EL (cell line): ENCODE measurements around the gene CNTNAP2.

Source experiments
- DNase-seq: peaks from one replicate; pipeline ENCODE4 v3.0.0-alpha.2; 2016

The CNTNAP2 gene

DNA sequence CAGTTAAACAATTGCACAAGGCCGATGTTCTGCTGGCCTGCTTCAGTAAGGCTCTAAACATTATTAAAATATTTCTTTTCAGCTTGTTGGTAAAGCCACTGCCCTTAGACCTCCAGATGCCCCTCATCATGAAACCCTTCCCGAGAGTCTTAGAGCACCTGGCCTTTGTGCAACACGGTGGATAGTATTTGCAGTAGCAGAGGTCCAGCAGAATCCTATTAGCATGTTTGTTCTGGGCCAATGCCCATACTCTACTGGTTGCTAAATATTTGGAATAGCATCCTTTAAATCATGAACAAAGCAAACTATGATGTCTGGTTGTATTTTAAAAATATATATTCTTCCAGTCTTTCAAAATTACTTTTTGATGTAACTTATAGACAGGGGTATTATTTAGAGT lies 584.6 kb downstream of the CNTNAP2 start:
- DNase-seq = no peak

DNA sequence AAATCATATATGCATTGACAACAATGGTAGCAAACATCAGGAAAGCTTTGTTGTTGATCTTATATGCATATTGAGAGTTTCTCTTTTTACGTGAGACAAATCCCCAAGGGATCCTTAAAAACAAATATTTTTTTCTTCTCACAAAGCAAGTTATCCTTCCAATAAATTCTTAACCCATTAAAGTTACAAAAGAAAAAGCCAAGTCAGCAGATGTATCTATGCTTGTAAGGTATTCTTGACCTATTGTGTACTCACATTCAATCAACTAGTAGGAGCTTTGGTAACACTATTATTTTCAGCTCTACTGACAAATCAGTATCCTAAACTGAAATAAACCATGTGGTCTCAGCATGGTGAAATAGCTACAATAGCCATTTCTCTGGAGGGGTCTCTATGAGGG lies 586.3 kb downstream of the CNTNAP2 start:
- DNase-seq = no peak

DNA sequence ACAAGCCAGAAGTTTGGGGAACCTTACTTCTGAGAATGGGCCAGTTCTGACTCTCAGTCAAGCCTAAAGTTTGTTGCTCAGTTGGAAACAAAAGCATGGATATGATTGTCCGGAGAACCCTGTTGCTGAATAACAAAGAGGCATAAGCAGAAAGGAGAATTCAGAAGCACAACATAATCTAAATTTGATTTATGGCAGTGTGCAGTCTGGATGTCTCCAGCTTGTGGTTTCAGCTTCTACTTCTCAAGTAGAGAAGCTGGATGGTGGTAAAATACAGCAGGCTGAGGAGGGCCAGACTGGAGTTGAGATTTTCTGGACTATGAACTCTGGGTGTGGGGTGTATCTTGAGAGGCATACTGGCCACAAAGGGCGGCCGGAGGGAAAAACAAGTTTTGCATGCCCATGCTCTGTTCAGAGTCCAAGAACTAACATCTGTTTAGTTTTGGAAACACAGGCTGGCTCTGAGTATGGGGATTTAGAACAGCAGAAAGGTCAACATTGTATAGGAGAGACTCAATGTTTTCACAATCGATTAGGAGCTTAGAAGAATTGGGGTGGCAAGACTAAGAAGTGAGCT lies 592.9 kb downstream of the CNTNAP2 start:
- no peak for DNase-seq

DNA sequence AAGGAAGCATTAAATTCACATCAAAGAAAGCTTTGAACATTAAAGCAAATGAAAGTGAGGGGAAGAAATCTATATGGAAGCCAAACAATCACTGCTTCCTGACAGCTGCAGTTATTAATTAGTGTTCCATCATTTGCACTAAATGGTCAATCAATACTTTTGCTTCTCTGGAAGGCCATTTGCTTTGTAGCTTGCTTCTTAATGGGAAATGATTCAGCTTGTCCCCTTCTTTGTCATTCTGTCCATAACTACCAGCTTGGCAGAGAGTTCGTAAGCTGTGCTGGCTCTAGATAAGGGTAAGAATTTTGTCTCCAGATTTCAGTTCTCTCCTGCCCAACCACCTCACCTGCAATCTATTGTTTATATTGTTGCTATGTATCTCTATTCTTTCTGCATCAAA lies 596.6 kb downstream of the CNTNAP2 start:
- no peak for DNase-seq

DNA sequence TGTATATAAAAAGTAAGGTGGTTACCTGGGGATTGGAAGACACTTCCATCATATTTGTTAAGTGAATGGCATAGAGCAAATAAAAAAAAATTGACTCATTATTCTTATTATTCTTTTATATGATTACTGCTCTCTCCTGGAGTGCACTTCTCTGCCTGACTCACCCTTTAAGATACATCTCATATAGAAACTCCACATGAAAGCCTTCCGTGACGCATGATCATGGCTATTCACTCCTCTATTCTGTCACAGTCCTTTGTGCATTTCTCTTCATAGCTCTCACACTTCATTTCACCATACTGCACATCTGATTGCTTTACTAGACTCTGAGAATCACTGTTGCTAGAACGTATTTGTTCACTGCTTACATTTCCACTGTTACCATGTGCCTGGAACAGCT lies 597.3 kb downstream of the CNTNAP2 start:
- no peak for DNase-seq

DNA sequence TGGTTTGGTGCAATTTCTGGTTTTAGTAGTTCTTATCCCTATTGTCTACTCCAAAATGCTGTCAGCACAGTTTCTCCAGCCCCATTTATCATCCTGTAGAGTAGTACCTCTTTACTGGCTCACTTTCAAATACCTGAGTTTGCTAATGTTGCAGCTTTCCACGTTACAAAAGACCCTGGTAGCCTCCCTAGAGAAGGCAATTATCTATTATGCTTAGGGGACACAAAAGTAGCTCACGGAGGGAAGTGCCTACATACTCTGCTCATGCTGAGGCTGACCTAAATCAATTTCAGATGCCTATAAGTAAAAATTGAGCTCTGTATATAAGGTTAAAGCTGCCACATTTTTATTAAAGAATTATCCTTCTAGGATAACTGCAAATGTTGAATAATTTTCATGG lies 603.6 kb downstream of the CNTNAP2 start:
- no peak for DNase-seq

DNA sequence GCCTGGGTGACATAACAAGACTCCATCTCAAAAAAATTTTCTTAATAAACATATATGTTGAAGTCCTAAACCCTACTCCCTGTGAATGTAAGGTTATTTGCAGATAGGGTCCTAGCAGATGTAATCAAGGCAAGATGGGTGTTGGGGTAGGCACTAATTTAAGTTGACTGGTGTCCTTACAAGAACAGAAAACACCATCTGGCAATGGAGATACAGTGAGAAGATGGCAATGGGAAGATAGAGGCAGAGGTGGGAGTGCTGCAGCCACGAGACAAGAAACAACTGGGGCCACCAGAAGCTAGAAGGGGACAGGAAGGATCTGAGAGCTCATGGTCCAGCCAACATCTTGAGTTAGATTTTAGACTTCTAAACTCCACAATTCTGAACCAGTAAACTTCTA lies 606.4 kb downstream of the CNTNAP2 start:
- DNase-seq = no peak

DNA sequence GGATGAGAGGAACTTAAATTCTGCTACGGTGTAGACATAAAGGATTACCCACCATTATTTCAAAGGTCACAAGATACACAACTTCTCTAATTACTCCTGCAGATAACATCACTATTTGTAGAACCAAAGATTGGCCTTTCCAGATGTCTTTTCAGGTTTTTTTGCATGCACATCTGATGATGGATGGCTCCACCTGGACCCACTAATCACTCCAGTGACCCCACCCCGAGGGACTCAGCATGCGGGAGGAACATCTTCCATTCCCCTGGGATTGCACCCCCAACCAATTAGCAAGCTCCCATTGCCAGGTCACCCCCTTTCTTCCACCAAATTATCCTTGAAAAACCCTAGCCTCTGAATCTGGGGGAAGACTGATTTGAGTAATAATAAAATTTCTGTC lies 608.9 kb downstream of the CNTNAP2 start:
- no peak for DNase-seq

DNA sequence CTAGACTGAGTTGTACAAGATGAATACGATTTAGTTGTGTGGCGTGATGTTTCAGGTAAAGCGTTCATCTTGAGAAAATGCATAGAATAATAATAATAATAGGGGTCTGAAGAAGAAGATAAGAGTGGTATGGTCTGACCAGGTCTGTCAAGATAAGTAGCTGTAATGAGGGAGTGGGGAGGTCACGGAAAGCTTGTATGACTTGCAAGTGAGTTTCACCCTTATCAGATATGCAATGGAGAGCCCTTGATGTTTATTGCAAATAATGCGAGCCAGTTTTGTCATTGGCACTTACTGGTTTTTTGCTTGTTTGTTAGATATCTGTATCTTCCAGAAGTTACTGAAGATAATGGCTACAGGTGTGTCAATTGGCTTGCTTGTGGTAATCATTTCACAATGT lies 611.5 kb downstream of the CNTNAP2 start:
- DNase-seq = no peak

DNA sequence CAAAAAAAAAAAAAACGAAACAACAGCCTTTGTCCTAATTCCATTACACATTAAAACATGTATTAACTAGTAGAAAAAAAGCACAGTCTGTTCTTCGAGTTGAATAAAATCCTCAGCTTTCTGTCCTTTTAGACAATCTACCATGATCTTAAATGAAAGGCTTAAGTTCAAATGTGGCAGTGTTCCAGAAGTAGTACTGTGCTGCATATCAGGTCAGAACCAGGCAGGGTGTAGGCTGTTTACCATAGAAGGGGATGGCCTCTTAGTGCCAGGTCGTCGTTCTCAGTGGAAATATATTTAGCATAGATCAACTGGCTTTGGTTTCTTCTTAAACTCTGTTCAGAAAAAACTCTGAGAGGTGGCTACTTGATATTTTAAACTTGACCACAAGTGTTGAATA lies 612.0 kb downstream of the CNTNAP2 start:
- no peak for DNase-seq

DNA sequence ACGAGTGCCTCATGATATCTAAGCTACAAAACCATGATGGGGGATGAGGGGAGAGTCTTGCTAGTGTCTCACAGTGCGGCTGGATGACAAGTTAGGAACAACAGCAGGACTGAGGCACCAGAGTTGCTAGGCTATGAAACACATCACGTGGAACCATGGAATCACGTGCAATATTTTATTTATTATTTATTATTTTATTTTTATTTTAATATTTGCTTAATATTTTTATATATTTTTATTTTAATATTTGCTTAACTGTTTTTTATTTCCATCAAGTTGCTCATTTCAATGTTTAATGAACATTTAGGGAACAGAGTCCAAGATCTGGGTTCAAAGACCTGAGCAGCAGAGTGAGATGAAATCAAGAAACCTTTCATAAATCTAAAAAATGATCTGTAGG lies 614.6 kb downstream of the CNTNAP2 start:
- DNase-seq = no peak

DNA sequence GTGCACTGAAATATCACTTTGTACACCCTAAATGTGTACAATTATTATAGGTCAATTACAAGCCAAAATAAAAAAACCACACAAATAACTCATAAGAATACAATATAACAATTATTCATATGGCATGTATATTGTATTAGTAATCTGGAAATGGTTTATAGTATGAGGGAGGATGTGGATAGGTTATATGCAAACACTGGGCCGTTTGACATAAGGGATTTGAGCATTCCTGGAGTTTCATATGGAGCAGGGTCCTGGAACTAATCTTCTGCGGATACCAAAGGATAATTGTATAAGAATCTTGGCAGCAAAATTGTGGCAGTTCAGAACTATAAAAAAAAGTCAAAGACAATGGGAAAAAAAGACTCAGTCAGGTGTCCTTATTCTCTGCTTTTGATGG lies 619.4 kb downstream of the CNTNAP2 start:
- no peak for DNase-seq

DNA sequence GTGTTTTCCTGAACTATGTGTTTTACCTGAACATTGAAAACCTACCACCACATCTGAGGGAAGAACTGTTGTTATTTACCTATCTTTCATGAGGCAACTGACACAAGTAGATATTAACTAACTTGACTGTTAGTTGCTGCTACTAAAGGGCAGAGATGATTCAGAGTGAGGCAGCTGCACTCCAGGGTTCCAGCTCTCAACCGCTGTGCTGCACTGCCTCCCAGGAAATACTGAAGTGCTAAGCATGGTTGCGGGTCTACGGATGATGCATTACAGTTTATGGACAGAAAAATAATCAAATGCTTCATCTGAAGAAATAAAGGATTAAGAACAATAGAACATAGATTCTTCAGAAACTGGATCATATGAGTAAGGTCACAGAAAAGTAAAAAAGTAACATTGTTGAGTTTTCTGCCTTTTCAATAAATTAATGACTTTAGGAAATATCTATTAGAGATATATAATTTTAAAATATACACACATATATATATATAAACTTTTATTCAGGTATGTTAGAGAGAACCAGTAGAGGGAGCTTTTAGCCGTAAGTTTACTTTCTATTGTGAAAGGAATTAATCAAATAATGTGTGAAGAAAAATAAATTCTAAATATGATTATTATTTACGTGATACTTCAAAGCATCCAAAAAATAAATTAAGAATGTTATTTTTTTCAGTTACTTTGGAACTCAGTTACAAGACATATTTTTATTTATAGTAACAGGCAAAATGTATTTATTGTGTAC lies 620.0 kb downstream of the CNTNAP2 start:
- DNase-seq = no peak

DNA sequence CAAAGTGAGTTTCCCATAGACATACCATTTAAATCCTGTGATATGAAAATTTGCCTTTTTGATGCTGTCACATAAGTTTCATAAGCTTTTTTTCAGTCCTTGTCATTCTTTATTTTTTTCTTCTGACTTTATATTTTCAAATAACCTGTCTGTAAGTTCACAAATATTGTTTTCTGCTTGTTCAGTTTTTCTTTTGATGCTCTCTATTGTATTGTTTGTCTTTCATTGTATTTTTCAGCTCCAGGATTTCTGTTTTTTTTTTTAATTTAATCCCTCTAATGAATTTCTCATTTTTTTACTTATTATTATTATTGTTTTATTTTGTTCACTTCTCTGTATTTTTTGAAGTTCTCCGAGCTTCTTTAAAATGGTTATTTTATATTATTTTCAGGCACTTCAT lies 623.4 kb downstream of the CNTNAP2 start:
- DNase-seq = no peak

DNA sequence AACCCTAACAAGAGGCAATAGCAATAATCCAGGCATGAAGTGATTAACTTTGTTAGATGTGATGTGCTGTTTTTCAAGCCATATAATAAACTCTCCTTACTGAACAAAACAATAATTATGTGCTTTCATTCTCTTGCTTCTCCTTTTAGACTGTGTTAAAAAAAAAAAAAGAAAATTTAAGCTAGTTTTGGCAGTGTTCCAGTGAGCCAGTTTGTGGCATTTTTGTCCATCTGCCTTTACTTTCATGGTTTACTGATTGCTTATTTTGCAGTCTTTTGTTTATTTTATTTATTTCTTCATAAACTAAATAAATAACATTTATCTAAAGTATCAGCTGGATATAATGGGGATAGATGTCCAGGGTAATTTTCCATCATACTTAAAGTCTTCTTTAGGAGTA lies 625.3 kb downstream of the CNTNAP2 start:
- DNase-seq = no peak

DNA sequence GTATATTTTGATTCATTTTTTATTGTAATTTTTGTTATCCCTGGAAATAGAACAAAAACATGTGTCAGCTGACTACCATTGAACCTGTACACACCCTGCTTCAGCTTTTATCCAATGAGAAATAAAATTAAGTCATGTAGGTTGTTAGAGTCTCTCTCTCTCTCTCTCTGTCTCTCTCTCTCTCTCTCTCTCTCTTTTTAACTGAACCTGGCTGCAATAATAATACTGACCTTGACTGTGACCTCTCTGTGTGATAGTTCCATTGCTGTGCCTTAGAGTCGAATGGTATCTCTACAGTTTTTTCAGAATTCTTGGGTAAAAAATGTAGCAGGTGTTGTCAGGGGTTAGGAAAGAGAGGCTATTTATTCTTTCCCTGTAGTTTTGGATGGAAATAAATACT lies 637.8 kb downstream of the CNTNAP2 start:
- no peak for DNase-seq

DNA sequence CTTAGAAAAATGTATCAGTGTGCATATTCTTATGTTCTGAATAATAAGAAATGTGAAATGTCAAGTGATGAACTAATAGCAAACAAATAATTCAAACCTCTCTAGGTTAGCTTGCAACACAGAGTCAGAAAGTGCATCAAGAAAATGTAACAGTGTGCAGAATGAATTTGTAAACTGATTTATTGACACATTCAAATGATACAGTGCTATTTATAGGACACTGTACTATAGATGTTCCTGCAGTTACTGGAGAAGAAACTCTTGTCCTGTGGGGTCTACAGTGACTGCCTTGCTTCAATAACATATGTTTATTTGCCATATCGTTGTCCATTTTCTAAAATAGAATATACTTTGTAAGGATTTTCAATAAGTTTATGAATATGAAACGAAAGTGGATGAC lies 639.0 kb downstream of the CNTNAP2 start:
- DNase-seq = no peak

DNA sequence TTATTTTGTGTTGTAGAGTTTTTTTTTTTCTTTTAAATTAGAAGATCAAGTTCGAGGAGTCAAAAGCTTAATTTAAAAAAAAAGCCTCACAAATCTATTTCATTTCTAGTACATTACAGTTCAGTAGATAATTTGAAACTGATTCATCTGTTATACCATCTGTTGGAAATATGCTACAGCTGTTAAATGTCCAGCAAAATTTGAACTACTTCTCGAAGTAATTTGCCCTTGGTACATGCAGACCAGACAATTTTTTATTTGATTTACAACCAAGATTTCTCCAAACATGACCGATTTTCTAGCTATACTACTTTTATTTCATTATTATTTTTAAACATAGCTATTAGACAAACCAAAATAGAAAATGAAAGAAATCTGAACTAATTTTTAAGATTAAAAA lies 647.9 kb downstream of the CNTNAP2 start:
- DNase-seq = no peak

DNA sequence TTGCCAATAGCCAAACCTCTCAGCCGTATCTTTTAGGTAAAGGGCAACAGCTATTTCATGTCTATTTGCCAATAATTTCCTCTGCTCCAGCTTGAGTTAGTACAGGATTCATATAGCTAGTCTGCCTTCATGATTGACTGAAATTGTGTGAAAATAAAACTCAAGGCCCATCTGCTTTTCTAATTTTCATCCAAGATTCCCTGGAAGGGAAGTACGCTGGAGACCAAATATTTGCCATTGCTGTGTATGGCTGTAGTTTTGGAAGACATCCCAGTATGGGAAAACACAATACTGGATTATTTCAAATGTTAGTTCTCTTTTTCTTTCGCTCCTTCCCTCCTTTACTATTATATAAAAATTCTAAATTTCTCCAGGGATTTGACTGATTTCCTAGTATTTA lies 652.4 kb downstream of the CNTNAP2 start:
- no peak for DNase-seq

DNA sequence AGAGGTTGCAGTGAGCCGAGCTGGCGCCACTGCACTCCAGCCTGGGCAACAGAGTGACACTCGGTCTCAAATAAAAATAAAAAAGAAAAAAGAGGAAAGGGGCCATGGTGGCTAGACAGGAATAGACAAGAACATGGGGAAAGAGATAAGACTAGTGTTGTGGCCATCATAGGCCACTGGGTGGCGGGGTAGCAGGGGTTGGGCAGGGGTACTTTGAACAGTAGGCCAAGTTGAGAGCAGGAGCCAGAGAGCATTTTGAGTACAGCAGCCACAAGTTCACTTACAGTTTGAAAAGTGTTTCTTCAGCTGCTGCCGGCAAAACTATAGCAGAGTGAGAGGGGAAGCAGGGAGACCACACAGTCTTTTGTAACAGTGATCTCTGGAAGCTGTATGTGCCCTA lies 656.0 kb downstream of the CNTNAP2 start:
- no peak for DNase-seq

DNA sequence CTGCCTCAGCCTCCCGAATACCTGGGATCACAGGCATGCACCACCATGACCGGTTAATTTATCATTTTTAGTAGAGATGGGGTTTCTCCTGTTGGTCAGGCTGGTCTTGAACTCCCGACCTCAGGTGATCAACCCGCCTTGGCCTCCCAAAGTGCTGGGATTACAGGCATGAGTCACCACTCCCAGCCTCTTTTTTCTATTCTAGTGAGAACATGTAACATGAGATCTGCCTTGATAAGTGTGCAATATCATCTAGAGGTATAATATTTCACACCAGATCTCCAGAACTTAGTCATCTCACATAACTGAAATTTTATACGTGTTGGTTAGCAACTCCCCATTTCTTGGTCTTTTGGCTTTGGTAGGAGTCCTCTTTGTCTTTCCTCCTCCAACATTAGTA lies 656.9 kb downstream of the CNTNAP2 start:
- no peak for DNase-seq

DNA sequence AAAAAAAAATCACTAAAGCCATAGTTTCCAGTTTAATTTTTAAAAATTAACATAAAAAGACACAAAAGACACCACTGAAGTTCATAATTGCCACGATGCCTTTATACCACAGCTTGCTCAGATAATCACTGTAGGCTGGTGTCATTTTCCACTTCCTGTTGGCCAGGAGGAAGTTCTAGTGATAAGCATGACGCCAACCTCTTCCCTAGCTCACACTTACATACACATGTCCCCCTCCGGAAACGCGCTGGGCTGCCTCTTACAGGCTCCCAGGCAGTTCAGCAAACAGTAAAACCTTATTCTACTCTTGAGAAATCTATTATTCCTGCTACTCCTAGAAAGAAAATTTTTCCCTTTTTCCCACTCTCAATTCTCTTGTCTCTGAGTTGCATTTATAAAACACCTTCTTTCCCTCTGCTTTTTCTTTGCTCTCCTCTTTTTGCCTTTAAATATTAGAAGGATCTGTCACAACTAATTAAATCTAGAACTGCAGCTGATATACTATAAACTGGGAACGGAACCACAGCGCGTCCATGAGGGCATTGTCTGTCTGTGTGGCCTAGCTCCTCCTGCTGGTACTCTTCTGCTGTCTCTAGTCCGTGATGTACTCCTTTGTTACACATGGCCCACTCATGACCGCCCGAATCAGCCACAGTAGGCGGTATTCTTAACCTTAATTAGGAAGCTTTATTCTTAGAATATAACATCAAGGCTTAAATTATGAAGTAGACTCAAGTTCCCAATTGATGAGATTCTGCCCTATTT lies 664.9 kb downstream of the CNTNAP2 start:
- no peak for DNase-seq

DNA sequence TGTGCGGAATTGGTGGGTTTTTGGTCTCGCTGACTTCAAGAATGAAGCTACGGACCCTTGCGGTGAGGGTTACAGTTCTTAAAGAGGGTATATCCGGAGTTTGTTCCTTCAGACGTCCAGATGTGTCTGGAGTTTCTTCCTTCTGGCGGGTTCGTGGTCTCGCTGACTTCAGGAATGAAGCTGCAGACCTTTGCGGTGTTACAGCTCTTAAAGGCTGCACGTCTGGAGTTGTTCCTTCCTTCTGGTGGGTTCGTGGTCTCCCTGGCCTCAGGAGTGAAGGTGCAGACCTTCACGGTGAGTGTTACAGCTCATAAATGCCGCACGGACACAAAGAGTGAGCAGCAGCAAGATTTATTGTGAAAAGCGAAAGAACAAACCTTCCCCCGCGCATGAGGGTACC lies 670.7 kb downstream of the CNTNAP2 start:
- DNase-seq = no peak

DNA sequence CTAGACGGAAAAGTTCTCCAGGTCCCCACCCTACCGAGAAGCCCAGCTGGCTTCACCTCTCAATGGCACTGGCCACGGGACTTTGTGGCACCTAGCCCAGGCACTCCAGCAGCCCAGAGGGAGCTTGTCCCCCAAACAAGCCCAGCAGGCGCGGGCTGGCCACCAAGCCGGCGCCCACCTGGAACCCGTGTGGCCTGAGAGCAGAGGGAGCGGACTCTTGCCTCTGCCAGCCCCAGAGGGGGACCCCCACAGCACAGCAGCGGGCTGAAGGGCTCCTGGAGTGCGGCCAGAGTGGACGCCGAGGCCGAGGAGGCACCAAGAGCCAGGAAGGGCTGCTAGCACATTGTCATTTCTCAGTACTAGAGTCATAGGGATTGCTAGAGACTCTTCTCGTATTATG lies 671.4 kb downstream of the CNTNAP2 start:
- DNase-seq = no peak
